MCF 10A (cell line): ENCODE results near the gene APC2. TPM values are rescaled to one million over a fixed set of nuclear protein-coding genes. Genes with fewer than 3 reads are reported as not detected.
"Not testable (repeated sequence)": the region's sequence is repeated elsewhere in the genome, so short reads cannot be mapped to it uniquely, and the experiment has no call there.

Source experiments
- BruUV-seq: library from RNA; stranded (reverse); fragments of 400-500 nt; replicated peaks from 2 replicates; lab custom pipeline; 2021; lab: Mats Ljungman, UMichigan
- CTCF ChIA-PET: fragments of 300-600 bp; sonication (Branson Sonifier 250); formaldehyde crosslinking; extraction: SDS; loops from one replicate; lab custom pipeline; 2021; ENCODE audit warnings: antibody characterized with exemption, inconsistent platforms; lab: Yijun Ruan, JAX
- POLR2A ChIA-PET: fragments of 300-600, 350-650 bp; sonication (Branson Sonifier 250); formaldehyde crosslinking; extraction: SDS; loops from one replicate; lab custom pipeline; 2020; ENCODE audit warnings: antibody characterized with exemption, inconsistent platforms; lab: Yijun Ruan, JAX
- DNase-seq: peaks from one replicate; pipeline ENCODE4 v3.0.0-alpha.2; 2018; ENCODE audit not compliant: unreplicated experiment
- H3K27ac Mint-ChIP-seq: one replicate; pipeline ENCODE4 v1.8.0; 2022; ENCODE audit warnings: mild to moderate bottlenecking, low read depth, mixed read lengths; ENCODE audit not compliant: unreplicated experiment
- H3K27me3 Mint-ChIP-seq: one replicate; pipeline ENCODE4 v1.8.0; 2022; ENCODE audit warnings: mixed read lengths; ENCODE audit not compliant: insufficient read depth, unreplicated experiment
- H3K36me3 Mint-ChIP-seq: one replicate; pipeline ENCODE4 v1.8.0; 2022; ENCODE audit warnings: mild to moderate bottlenecking, moderate library complexity, mixed read lengths; ENCODE audit not compliant: insufficient read depth, unreplicated experiment
- H3K4me1 Mint-ChIP-seq: one replicate; pipeline ENCODE4 v1.8.0; 2022; ENCODE audit warnings: mixed read lengths; ENCODE audit not compliant: insufficient read depth, unreplicated experiment
- H3K4me3 Mint-ChIP-seq: one replicate; pipeline ENCODE4 v1.8.0; 2022; ENCODE audit warnings: mild to moderate bottlenecking, moderate library complexity, mixed read lengths; ENCODE audit not compliant: unreplicated experiment
- H3K9me3 Mint-ChIP-seq: one replicate; pipeline ENCODE4 v1.8.0; 2022; ENCODE audit warnings: mixed read lengths; ENCODE audit not compliant: unreplicated experiment
- intact Hi-C: fragments of 100-400 bp; cut with micrococcal nuclease; formaldehyde crosslinking; loops from 2 replicates; pipeline ENCODE4 v1.14.1; 2022
- total RNA-seq: library from RNA; stranded (reverse); gene quantifications from 2 replicates; pipeline ENCODE4 v1.2.3, GENCODE V29; 2022
- TF ChIP-seq, protein P1 (sequence below): fragments of 200-600 bp; IDR thresholded peaks from one replicate; pipeline ENCODE4 v1.8.0; 2022; ENCODE audit warnings: antibody characterized with exemption, mild to moderate bottlenecking; ENCODE audit not compliant: unreplicated experiment

APC2 gene
- total RNA-seq, 1 experiment from 2014 or later, result 0.23 TPM

DNA sequence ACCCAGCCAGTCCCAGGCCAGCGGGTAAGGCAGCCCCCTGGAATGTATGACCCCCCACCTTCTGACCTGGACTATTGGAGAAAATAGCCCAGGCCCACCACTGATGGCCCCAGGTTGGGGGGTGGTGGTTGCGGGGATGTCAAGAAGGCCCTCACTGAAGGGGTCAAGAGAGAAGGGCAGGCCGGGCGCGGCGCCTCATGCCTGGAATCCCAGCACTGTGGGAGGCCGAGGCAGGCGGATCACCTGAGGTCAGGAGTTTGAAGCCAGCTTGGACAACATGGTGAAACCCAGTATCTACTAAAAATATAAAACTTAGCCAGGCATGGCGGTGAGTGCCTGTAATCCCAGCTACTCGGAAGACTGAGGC, 64.4 kb downstream of the APC2 start:
- Mint-ChIP-seq H3K36me3 (no peaks in the 10 kb centered on the region), H3K4me3 (peak overlapping the region; percentile 75)
- TF ChIP-seq, protein P1, sequence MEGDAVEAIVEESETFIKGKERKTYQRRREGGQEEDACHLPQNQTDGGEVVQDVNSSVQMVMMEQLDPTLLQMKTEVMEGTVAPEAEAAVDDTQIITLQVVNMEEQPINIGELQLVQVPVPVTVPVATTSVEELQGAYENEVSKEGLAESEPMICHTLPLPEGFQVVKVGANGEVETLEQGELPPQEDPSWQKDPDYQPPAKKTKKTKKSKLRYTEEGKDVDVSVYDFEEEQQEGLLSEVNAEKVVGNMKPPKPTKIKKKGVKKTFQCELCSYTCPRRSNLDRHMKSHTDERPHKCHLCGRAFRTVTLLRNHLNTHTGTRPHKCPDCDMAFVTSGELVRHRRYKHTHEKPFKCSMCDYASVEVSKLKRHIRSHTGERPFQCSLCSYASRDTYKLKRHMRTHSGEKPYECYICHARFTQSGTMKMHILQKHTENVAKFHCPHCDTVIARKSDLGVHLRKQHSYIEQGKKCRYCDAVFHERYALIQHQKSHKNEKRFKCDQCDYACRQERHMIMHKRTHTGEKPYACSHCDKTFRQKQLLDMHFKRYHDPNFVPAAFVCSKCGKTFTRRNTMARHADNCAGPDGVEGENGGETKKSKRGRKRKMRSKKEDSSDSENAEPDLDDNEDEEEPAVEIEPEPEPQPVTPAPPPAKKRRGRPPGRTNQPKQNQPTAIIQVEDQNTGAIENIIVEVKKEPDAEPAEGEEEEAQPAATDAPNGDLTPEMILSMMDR, result no peak

DNA sequence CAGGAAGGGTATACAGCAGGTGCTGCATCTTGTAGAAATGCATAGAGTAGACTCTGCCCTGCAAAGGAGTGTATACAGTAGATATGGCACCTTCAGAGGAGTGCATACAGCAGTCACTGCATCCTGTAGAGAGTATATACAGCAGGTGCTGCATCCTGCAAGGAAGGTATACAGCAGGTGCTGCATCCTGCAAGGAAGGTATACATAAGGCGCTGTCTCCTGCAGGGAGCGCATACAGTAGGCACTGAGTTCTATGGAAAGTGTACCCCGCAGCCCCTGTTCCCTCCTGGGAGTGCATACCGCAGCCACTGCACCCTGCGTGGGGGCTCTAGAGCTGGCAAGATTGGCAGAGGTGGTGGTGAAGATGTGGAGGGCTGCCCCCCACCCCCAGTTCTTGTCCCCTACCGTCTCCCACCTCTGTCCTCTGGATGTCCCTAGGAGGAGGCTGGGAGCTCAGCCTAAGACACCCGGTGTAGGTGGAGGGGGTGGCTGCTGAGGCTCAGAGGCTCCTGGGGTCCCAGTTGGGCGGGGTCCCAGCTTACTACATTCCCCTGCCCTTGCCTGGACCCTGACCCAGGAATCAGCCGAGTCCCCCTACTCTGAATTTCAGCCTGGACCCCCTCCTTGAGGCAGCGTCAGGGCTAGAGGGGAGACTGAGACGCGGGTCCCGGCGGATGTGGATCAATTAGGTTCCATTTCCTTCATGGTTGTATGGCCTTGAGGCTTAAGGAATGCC, 65.2 kb downstream of the APC2 start:
- BruUV-seq, result no TSS peak
- ChIA-PET POLR2A (no interaction called here), CTCF (interaction anchor here (0.6 to 0.7 kb wide), 5 partner anchors 10 to 945 kb away, joined by 3 to 5 read pairs (median 3); no protein-coding TSS in a partner anchor)
- no peak for DNase-seq
- Mint-ChIP-seq H3K27me3 (no peaks in the 10 kb centered on the region), H3K9me3 (no peaks in the 10 kb centered on the region), H3K27ac (no peak overlapping the region), H3K4me3 (no peak overlapping the region), H3K4me1 (peaks cover under 1% of the 10 kb centered on the region), H3K36me3 (no peaks in the 10 kb centered on the region)
- intact Hi-C loops, result loop anchor here (5.0 kb wide), 1 partner anchor 238 kb away; the partner anchor contains the start of gene FAM174C
- TF ChIP-seq, protein P1, result no peak

More for the DNA sequence above, 64.4 kb downstream of the APC2 start:
- Mint-ChIP-seq H3K4me1 (peaks cover 5% of the 10 kb centered on the region), H3K27ac (no peak overlapping the region), H3K9me3 (no peaks in the 10 kb centered on the region), H3K27me3 (no peaks in the 10 kb centered on the region)
- POLR2A ChIA-PET, result no interaction called here
- no peak for DNase-seq
- intact Hi-C loops, result loop anchor here (5.0 kb wide), 1 partner anchor 237 kb away; the partner anchor contains the start of gene FAM174C
- CTCF ChIA-PET, result interaction anchor here (0.6 to 0.7 kb wide), 4 partner anchors 75 to 944 kb away, joined by 3 to 5 read pairs (median 3); no protein-coding TSS in a partner anchor
- BruUV-seq, result no TSS peak

DNA sequence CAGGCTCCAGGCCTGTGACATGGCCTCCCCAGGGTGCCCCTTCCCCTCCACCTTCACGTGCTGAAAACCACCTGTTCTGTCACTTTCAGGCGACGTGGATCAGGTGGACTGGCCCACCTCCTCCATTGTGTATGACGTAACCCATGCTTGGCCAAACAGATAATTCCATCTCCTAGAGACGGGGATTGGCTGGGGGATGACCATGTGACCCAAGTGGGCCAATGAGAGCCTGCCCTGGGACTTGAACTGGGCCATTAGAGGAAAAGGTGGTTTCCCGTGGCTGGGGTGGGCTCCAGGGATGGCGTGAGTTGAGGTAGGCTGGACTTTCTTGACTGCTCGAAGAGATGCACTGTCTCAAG, 66.5 kb downstream of the APC2 start:
- Mint-ChIP-seq H3K27me3 (no peaks in the 10 kb centered on the region), H3K4me1 (no peaks in the 10 kb centered on the region), H3K4me3 (no peak overlapping the region), H3K27ac (no peak overlapping the region), H3K36me3 (no peaks in the 10 kb centered on the region), H3K9me3 (no peaks in the 10 kb centered on the region)
- TF ChIP-seq, protein P1, result no peak
- ChIA-PET CTCF (no interaction called here), POLR2A (no interaction called here)
- DNase-seq, result no peak
- intact Hi-C loops, result no loop called here
- BruUV-seq, result no TSS peak

DNA sequence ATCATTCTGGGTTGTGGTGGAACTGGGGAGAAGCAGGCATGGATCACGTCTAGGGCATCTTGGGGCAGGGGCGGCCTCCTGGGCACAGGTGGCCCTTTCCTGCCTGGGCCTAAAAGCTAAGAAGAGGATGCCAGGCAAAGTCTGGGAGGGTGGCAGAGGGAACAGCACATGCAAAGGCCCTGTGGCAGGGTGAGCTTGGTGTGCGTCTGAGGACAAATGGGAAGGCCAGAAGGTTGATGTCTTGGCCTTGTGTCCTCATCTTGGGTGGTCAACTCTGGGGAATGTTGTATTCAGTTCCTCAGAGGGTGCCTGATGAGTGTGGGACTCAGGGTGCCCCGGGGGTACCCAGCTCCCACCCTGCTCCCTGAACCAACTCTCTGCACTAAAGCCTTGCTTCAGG, 68.5 kb downstream of the APC2 start:
- no peak overlapping the region for H3K27ac Mint-ChIP-seq
- no peaks in the 10 kb centered on the region for H3K9me3 Mint-ChIP-seq
- no peak overlapping the region for H3K4me3 Mint-ChIP-seq
- H3K4me1 Mint-ChIP-seq, result no peaks in the 10 kb centered on the region
- no peaks in the 10 kb centered on the region for H3K36me3 Mint-ChIP-seq
- intact Hi-C loops, result no loop called here
- BruUV-seq, result no TSS peak
- ChIA-PET CTCF (interaction anchor here (1.5 kb wide), 1 partner anchor 27 kb away, joined by 4 read pairs; no protein-coding TSS in a partner anchor), POLR2A (no interaction called here)
- no peaks in the 10 kb centered on the region for H3K27me3 Mint-ChIP-seq
- no peak for DNase-seq
- TF ChIP-seq, protein P1, result no peak

DNA sequence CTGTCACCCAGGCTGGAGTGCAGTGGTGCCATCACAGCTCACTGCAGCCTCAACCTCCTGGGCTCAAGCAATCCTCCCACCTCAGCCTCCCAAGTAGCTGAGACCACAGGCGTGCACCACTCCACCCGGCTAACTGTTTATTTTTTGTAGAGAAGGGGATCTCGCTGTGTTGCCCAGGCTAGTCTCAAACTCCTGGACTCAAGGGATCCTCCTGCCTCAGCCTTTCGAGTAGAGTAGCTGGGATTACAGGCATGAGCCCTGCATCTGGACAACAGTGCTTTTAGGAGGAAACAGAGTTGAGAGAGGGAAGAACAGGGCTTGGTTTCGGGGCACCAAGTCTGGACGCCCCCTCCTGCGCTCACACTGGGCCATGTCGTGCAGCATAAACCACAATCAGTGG, 69.9 kb downstream of the APC2 start:
- DNase-seq, H3K4me3 Mint-ChIP-seq, H3K4me1 Mint-ChIP-seq, BruUV-seq, H3K9me3 Mint-ChIP-seq, intact Hi-C loops, H3K36me3 Mint-ChIP-seq, H3K27ac Mint-ChIP-seq, POLR2A ChIA-PET, H3K27me3 Mint-ChIP-seq: not testable (repeated sequence)
- CTCF ChIA-PET, result interaction anchor here (0.6 to 1.5 kb wide), 2 partner anchors 26 to 281 kb away, joined by 4 read pairs; no protein-coding TSS in a partner anchor
